ENCODE data around the gene METTL25.

METTL25 gene

DNA sequence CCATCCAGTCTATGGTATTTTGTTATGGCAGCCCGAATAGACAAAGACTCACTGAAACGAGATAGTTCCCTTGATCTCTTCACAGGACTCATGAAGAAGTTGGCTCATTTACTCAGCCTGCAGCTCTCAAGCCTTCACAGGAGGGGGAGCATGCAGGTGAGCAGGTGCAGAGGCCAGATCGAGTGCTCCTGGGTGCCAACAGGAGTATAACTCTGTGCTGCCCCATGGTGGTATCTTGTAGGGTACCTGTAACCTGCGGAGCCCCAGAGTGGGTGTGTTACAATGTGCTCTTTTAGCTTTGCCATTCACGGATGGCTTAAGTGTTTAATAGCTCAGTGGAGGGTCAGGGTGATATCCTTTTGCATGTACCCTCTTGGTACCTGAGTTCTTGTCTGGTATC is 159.5 kb downstream of the METTL25 start:
- no peaks in the 10 kb centered on the region for H4K20me1 ChIP-seq (ENCODE audit: insufficient read depth, low read length)
- H3K36me3 ChIP-seq (replicated peaks; ENCODE audit: low read depth, low read length), result no peaks in the 10 kb centered on the region
- H2AFZ ChIP-seq (ENCODE audit: low read depth, low read length), result no peak overlapping the region
- H3K9ac ChIP-seq (ENCODE audit: low read length), result no peak overlapping the region
- H3K27me3 ChIP-seq (ENCODE audit: low read depth, low read length), result no peaks in the 10 kb centered on the region
- no peak overlapping the region for H3K4me2 ChIP-seq (ENCODE audit: low read length)
- H3K27ac ChIP-seq (ENCODE audit: low read length), result no peak overlapping the region
- H3K79me2 ChIP-seq (ENCODE audit: low read length), result no peaks in the 10 kb centered on the region
- H3K4me1 ChIP-seq (ENCODE audit: low read length), result peaks cover 5% of the 10 kb centered on the region; the same call in 1 of the 2 replicates
- H3K9me3 ChIP-seq (ENCODE audit: insufficient read depth, low read length), result no peaks in the 10 kb centered on the region
- no peak overlapping the region for H3K4me3 ChIP-seq (ENCODE audit: low read length)
- TF ChIP-seq CTCF (IDR thresholded peaks at IDR 0.05; ENCODE audit: low read depth, low read length) (no peak), EZH2phosphoT487 (IDR thresholded peaks at IDR 0.05; ENCODE audit: low read depth) (no peak)

DNA sequence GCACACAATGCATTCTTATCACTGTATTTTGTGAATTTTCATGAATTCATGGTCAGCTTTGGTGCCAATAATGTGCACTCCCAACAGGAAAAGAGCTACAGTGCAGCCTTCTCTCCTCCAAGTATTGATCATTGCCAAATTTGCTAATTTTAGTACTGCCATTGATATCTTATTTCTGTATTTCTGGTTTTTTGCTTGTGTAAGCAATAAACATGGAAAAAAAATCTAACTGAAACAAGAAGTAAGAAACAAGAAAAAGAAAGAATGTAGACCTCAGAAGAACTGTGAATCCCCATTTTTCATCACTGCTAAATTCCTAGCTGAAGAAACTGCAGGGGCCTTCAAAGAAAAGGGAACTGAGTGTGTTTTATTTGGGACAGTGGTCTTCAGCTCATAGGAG is 161.2 kb downstream of the METTL25 start:
- no peak overlapping the region for H3K27ac ChIP-seq (ENCODE audit: low read length)
- H3K36me3 ChIP-seq (replicated peaks; ENCODE audit: low read depth, low read length), result no peaks in the 10 kb centered on the region
- H3K9ac ChIP-seq (ENCODE audit: low read length), result no peak overlapping the region
- H2AFZ ChIP-seq (ENCODE audit: low read depth, low read length), result no peak overlapping the region
- TF ChIP-seq EZH2phosphoT487 (IDR thresholded peaks at IDR 0.05; ENCODE audit: low read depth) (no peak), CTCF (IDR thresholded peaks at IDR 0.05; ENCODE audit: low read depth, low read length) (no peak)
- H3K4me3 ChIP-seq (ENCODE audit: low read length), result no peak overlapping the region
- H3K4me2 ChIP-seq (ENCODE audit: low read length), result no peak overlapping the region
- no peaks in the 10 kb centered on the region for H3K27me3 ChIP-seq (ENCODE audit: low read depth, low read length)
- no peaks in the 10 kb centered on the region for H3K79me2 ChIP-seq (ENCODE audit: low read length)
- no peaks in the 10 kb centered on the region for H3K9me3 ChIP-seq (ENCODE audit: insufficient read depth, low read length)
- peaks cover 13% of the 10 kb centered on the region; the same call in 1 of the 2 replicates for H3K4me1 ChIP-seq (ENCODE audit: low read length)
- H4K20me1 ChIP-seq (ENCODE audit: insufficient read depth, low read length), result no peaks in the 10 kb centered on the region

GRCh38 chr12:82522285-82522684 is 164.0 kb downstream of the METTL25 start:
- H3K4me3 ChIP-seq (ENCODE audit: low read length), result no peak overlapping the region
- no peak overlapping the region for H2AFZ ChIP-seq (ENCODE audit: low read depth, low read length)
- no peaks in the 10 kb centered on the region for H3K79me2 ChIP-seq (ENCODE audit: low read length)
- TF ChIP-seq CTCF (IDR thresholded peaks at IDR 0.05; ENCODE audit: low read depth, low read length) (no peak), EZH2phosphoT487 (IDR thresholded peaks at IDR 0.05; ENCODE audit: low read depth) (no peak)
- H3K36me3 ChIP-seq (replicated peaks; ENCODE audit: low read depth, low read length), result no peaks in the 10 kb centered on the region
- H4K20me1 ChIP-seq (ENCODE audit: insufficient read depth, low read length), result no peaks in the 10 kb centered on the region
- no peak overlapping the region for H3K4me2 ChIP-seq (ENCODE audit: low read length)
- H3K9me3 ChIP-seq (ENCODE audit: insufficient read depth, low read length), result no peaks in the 10 kb centered on the region
- H3K4me1 ChIP-seq (ENCODE audit: low read length), result peaks cover 15% of the 10 kb centered on the region; the same call in 1 of the 2 replicates
- no peak overlapping the region for H3K9ac ChIP-seq (ENCODE audit: low read length)
- 0 out of 2 replicates have a peak, but pooled peaks cover 3% of the 10 kb centered on the region for H3K27me3 ChIP-seq (ENCODE audit: low read depth, low read length)
- H3K27ac ChIP-seq (ENCODE audit: low read length), result no peak overlapping the region

- Histone ChIP-seq H3K27me3 (ENCODE audit: low read depth, low read length) (0 out of 2 replicates have a peak, but pooled peaks cover 3% of the 10 kb centered on the region), H3K9me3 (ENCODE audit: insufficient read depth, low read length) (no peaks in the 10 kb centered on the region), H2AFZ (ENCODE audit: low read depth, low read length) (no peak overlapping the region), H3K27ac (ENCODE audit: low read length) (no peak overlapping the region), H3K9ac (ENCODE audit: low read length) (no peak overlapping the region), H4K20me1 (ENCODE audit: insufficient read depth, low read length) (no peaks in the 10 kb centered on the region), H3K4me2 (ENCODE audit: low read length) (no peak overlapping the region), H3K4me3 (ENCODE audit: low read length) (no peak overlapping the region), H3K36me3 (replicated peaks; ENCODE audit: low read depth, low read length) (no peaks in the 10 kb centered on the region), H3K4me1 (ENCODE audit: low read length) (peaks cover 15% of the 10 kb centered on the region; the same call in 1 of the 2 replicates), H3K79me2 (ENCODE audit: low read length) (no peaks in the 10 kb centered on the region)
- TF ChIP-seq CTCF (IDR thresholded peaks at IDR 0.05; ENCODE audit: low read depth, low read length) (no peak), EZH2phosphoT487 (IDR thresholded peaks at IDR 0.05; ENCODE audit: low read depth) (no peak)
Observed at GRCh38 chr12:82522762-82523161, 164.4 kb downstream of the METTL25 start.

Measured in OCI-LY3 (cell line).